Measurements from ENCODE around the gene TBC1D21.

Gene TBC1D21

DNA sequence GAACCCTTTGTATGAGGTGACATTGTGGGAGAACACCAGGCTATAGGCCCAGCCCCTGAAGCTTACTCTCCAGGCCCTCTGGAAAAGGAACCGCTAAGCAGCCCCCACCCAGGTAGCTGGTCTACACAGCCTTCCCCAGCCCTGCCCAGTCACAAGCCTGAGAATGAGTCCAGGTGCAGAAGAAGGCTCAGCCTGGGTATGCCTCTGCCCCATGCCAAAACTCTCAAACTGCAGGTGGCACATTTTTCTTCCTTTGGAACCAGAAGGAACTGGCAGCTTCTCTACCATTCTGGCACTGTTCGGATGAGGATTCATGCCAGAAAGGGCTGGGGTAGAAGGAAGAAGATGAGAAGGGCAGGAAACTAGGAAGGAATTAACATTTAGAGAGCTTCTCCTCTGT is 23.7 kb upstream of the TBC1D21 start:
- Histone ChIP-seq H3K9me3 (ENCODE audit: control insufficient read depth, insufficient read depth, low read length) (no peaks in the 10 kb centered on the region), H3K27me3 (ENCODE audit: control insufficient read depth, low read length) (peaks cover 8% of the 10 kb centered on the region; the same call in 1 of the 2 replicates)

DNA sequence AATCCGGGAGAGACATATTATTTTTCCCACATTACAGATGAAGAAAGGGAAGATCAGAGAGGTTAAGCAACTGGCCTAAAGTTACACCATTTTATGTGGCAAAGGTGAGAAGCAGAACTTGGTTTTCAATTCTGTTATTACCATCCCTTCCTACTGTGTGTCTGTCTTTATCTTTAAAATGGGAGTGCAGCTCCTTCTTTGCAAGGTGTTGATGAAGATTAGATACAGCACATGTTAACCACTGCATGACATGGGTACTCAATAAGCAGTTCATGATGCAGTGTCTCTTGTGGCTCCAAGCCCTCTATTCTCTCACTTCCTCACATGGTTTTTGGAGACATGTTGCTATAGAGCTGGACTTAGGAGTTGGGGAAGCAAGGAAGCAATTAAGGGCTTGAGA is 23.1 kb upstream of the TBC1D21 start:
- no peaks in the 10 kb centered on the region for H4K20me1 ChIP-seq (ENCODE audit: control insufficient read depth, insufficient read depth, low read depth, low read length)
- H3K27ac ChIP-seq (ENCODE audit: low read depth, low read length) = no peak overlapping the region
- H3K79me2 ChIP-seq (ENCODE audit: control insufficient read depth, low read length) = no peaks in the 10 kb centered on the region
- peaks cover 8% of the 10 kb centered on the region; the same call in 1 of the 2 replicates for H3K27me3 ChIP-seq (ENCODE audit: control insufficient read depth, low read length)
- no peaks in the 10 kb centered on the region for H3K9me2 ChIP-seq (replicated peaks; ENCODE audit: control insufficient read depth, low read length)
- no peaks in the 10 kb centered on the region for H3K36me3 ChIP-seq (ENCODE audit: control insufficient read depth, low read length)
- H3F3A ChIP-seq (ENCODE audit: control insufficient read depth, insufficient read depth) = no peaks in the 10 kb centered on the region
- H3K9me3 ChIP-seq (ENCODE audit: control insufficient read depth, insufficient read depth, low read length) = no peaks in the 10 kb centered on the region
- no peak overlapping the region for H3K4me2 ChIP-seq (ENCODE audit: low read length)
- TF ChIP-seq EZH2phosphoT487 (IDR thresholded peaks at IDR 0.05; ENCODE audit: borderline replicate concordance, low read length) = no peak
- TF ChIP-seq, protein P1, sequence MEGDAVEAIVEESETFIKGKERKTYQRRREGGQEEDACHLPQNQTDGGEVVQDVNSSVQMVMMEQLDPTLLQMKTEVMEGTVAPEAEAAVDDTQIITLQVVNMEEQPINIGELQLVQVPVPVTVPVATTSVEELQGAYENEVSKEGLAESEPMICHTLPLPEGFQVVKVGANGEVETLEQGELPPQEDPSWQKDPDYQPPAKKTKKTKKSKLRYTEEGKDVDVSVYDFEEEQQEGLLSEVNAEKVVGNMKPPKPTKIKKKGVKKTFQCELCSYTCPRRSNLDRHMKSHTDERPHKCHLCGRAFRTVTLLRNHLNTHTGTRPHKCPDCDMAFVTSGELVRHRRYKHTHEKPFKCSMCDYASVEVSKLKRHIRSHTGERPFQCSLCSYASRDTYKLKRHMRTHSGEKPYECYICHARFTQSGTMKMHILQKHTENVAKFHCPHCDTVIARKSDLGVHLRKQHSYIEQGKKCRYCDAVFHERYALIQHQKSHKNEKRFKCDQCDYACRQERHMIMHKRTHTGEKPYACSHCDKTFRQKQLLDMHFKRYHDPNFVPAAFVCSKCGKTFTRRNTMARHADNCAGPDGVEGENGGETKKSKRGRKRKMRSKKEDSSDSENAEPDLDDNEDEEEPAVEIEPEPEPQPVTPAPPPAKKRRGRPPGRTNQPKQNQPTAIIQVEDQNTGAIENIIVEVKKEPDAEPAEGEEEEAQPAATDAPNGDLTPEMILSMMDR (IDR thresholded peaks at IDR 0.05; ENCODE audit: low read depth, low read length, poor library complexity, severe bottlenecking) = no peak
- no peak overlapping the region for H3K4me3 ChIP-seq (ENCODE audit: low read length)
- H3K4me1 ChIP-seq (ENCODE audit: control insufficient read depth, low read length) = no peaks in the 10 kb centered on the region

More for the DNA sequence above, 23.7 kb upstream of the TBC1D21 start:
- H3F3A ChIP-seq (ENCODE audit: control insufficient read depth, insufficient read depth) = no peaks in the 10 kb centered on the region
- H3K9me2 ChIP-seq (replicated peaks; ENCODE audit: control insufficient read depth, low read length) = no peaks in the 10 kb centered on the region
- no peaks in the 10 kb centered on the region for H3K79me2 ChIP-seq (ENCODE audit: control insufficient read depth, low read length)
- no peaks in the 10 kb centered on the region for H4K20me1 ChIP-seq (ENCODE audit: control insufficient read depth, insufficient read depth, low read depth, low read length)
- TF ChIP-seq EZH2phosphoT487 (IDR thresholded peaks at IDR 0.05; ENCODE audit: borderline replicate concordance, low read length) = no peak
- TF ChIP-seq, protein P1 (IDR thresholded peaks at IDR 0.05; ENCODE audit: low read depth, low read length, poor library complexity, severe bottlenecking) = no peak
- no peak overlapping the region for H3K4me3 ChIP-seq (ENCODE audit: low read length)
- no peak overlapping the region for H3K4me2 ChIP-seq (ENCODE audit: low read length)
- H3K27ac ChIP-seq (ENCODE audit: low read depth, low read length) = no peak overlapping the region
- no peaks in the 10 kb centered on the region for H3K4me1 ChIP-seq (ENCODE audit: control insufficient read depth, low read length)
- H3K36me3 ChIP-seq (ENCODE audit: control insufficient read depth, low read length) = no peaks in the 10 kb centered on the region

DNA sequence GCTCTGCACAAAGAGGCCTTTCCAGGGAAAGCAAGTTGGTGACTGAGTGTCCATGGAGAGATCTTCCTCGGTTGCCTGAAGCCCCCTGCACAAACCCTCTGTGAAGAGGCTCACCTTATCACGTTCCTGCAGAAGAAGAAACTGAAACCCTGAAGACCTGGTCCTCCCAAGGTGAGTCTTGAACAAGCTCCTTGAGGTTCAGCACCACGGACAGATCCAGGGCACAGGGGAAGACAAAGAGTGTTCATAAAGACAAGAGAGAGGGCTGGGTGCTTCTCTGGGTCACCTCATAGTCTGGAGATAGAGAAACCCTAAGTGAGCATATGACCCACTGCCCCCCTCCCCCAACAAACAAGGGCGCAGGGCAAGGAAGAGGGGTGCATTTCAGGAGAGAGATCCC is 21.7 kb upstream of the TBC1D21 start:
- Histone ChIP-seq H3K36me3 (ENCODE audit: control insufficient read depth, low read length) (no peaks in the 10 kb centered on the region), H3F3A (ENCODE audit: control insufficient read depth, insufficient read depth) (no peaks in the 10 kb centered on the region), H4K20me1 (ENCODE audit: control insufficient read depth, insufficient read depth, low read depth, low read length) (no peaks in the 10 kb centered on the region), H3K4me1 (ENCODE audit: control insufficient read depth, low read length) (no peaks in the 10 kb centered on the region), H3K27me3 (ENCODE audit: control insufficient read depth, low read length) (peaks cover 14% of the 10 kb centered on the region; the same call in 1 of the 2 replicates), H3K9me2 (replicated peaks; ENCODE audit: control insufficient read depth, low read length) (no peaks in the 10 kb centered on the region), H3K4me2 (ENCODE audit: low read length) (no peak overlapping the region), H3K9me3 (ENCODE audit: control insufficient read depth, insufficient read depth, low read length) (no peaks in the 10 kb centered on the region), H3K4me3 (ENCODE audit: low read length) (no peak overlapping the region), H3K27ac (ENCODE audit: low read depth, low read length) (no peak overlapping the region), H3K79me2 (ENCODE audit: control insufficient read depth, low read length) (no peaks in the 10 kb centered on the region)
- TF ChIP-seq, protein P1 (IDR thresholded peaks at IDR 0.05; ENCODE audit: low read depth, low read length, poor library complexity, severe bottlenecking) = no peak
- no peak for TF ChIP-seq EZH2phosphoT487 (IDR thresholded peaks at IDR 0.05; ENCODE audit: borderline replicate concordance, low read length)

All from DOHH2 (cell line).